ENCODE results near the gene RAB11FIP2.
"Not testable (repeated sequence)": the region's sequence is repeated elsewhere in the genome, so short reads cannot be mapped to it uniquely, and the experiment has no call there.

Gene RAB11FIP2, protein sequence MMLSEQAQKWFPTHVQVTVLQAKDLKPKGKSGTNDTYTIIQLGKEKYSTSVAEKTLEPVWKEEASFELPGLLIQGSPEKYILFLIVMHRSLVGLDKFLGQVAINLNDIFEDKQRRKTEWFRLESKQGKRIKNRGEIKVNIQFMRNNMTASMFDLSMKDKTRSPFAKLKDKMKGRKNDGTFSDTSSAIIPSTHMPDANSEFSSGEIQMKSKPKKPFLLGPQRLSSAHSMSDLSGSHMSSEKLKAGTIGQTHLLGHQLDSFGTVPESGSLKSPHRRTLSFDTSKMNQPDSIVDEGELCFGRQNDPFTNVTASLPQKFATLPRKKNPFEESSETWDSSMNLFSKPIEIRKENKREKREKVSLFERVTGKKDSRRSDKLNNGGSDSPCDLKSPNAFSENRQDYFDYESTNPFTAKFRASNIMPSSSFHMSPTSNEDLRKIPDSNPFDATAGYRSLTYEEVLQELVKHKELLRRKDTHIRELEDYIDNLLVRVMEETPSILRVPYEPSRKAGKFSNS

DNA sequence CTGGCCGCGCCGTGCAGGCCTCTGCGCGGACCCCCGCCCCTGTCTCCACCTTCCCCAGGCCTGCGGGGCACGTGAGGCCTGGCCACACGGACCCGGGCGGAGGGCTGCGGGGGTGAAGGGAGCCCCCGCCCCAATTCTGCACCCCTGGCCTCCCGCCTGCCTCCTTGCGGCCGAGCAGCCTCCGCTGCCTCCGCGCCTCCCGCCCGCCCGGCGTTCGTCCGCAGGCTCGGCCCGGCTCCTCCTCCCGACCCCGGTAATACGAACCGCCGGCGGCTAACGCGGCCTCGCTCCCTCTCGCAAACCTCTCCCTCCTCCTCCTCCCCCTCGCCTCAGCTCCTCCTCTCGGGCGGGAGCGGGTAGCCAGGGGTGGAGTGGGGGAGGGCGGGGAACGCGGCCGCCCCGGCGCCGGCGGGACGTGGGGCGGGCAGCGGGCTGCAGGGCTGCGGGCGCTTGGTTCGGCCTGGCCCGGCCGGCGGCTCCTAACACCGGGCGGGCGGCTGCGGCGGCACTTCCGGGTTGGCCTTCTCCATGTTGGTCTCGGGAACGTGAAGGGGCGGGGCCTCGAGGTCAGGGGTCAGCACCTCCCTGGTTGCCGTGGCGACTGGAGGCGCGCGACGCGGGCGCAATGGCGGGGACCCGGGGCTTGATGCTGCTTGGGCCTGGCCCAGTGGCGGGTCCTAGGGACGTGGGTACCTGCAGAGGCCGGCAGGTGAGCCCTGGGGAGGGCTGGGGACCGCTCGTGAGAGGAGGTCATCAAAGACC is at the start of gene RAB11FIP2:
Gene RAB11FIP2, minus strand, starts transcription at position 547 of the 762 bp plus-strand sequence. CDS start 778 bp downstream, outside the sequence.
- DNase-seq, result peak; percentile 30

DNA sequence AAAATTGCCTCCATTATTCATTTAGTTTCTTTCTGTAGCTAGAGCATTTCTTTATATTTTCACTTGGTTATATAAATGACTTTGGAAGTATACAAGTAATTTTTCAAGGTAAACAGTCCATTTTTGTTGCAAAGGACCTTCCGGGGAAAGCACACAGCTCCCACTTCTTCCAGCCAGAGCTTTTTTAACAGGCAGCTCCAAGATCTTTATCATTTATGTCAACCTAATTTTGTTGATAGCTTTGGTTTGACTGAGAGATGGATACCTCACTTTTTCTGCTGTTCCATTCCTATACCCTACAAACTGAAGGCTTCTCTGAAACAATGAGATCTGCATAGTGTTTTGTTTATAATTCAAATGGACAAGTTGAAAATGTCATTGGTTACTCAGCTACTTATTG is 49.3 kb upstream of the RAB11FIP2 start:
- DNase-seq, result no peak

DNA sequence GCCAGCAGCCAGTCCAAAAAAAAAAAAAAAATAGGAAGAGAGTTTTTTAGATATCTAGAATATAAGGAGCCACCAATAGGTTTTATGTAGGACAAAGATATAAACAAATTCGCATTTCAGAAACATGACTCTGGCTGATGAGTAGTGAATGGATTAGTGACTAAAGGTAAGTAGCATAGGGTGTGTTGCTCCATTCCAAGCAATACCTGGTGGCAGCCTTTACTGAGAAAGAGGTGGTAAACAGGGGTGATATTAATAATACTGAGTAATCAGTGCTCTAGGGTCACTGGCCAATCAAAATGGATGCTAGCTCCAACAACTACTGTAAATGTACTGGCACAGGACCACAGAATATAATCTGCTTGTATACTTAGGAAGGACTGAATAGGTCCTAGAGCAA is 45.5 kb upstream of the RAB11FIP2 start:
- no peak for DNase-seq

GRCh38 chr10:118080817-118081216 is 34.1 kb upstream of the RAB11FIP2 start:
- DNase-seq, result no peak

GRCh38 chr10:118076705-118077104 is 30.0 kb upstream of the RAB11FIP2 start:
- no peak for DNase-seq

- DNase-seq, result no peak
Observed at GRCh38 chr10:118072840-118073239, 26.1 kb upstream of the RAB11FIP2 start.

DNA sequence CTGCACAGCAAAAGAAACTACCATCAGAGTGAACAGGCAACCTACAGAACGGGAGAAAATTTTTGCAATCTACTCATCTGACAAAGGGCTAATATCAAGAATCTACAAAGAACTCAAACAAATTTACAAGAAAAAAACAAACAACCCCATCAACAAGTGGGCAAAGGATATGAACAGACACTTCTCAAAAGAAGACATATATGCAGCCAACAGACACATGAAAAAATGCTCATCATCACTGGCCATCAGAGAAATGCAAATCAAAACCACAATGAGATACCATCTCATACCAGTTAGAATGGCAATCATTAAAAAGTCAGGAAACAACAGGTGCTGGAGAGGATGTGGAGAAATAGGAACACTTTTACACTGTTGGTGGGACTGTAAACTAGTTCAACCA is 20.6 kb upstream of the RAB11FIP2 start:
- not testable (repeated sequence) for DNase-seq

DNA sequence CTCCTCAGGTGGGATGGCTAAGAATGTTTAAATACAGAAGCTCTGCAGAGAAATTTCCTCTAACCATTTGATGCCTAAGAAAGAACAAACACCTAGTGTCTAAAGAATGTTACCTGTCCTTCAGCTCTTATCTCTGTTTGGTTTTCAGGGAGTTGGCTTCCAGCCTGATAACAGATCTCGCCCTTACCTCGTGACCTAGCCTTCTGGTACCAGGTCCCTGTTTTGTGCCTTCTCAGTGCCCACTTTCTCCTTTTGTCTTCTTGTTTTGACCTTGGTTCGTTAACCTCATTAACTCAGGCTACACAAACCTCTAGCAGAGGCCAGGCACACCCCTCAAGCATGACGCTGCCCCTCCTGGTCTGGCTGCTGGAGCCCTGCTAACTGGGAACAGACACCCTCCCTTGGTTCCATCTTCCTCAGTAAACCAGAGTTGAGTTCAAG is 16.1 kb upstream of the RAB11FIP2 start:
- DNase-seq, result no peak

DNA sequence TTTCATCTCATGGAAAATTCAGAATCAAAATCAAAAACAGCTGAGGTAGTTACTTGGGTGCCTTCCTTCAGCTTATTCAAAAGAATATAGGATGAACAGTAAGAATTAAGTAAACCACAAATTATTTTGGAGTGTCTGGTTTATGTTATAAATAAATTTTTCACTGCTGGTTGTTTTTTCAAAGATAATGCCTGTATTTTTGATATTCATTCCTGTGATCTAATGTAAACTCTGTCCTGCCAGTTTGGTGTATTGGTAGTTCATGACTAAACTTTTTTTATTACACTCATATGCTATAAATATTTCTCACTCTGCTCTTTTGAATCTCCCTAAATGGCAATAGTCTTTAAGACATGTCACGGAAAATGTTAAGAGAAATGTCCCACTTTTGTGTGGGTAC is 11.6 kb upstream of the RAB11FIP2 start:
- DNase-seq, result no peak

DNA sequence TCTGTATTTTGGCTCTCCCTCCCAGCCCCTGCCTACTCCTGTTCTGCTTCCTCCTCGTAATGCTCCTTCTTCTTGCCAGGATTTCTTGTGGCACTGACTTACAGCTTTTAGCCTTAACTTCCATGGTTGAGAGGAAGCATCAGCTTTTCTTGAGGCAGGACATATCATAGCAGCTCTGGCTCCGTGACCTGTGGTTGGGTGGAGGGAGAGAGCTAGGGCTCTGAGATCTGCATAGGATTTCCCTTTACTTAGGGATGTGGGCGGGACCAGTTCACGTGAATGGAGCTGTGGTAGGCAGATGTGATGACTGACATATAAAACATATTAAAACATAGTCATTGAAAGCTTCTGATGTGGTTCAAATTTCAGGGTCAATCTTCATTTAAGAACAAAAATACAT is 10.6 kb upstream of the RAB11FIP2 start:
- DNase-seq, result no peak

DNA sequence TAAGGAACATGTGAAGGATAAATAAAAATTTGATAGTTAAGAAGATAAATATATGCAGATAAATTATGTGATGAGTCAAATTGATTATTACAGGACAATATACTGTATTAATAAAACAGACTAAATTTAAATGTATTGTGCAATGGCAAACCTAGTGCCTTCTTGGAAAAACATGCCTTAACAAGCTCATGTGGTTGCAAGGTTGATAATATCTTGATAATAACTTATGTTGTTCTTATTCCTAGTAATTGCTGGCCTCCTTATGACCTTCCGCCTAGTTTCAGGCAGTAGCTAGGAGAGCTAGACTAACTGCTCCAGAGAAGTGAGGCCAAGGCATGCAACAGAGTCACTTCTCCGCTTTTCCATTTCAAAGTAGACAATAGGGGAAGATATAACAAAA is 7.6 kb upstream of the RAB11FIP2 start:
- DNase-seq, result no peak

- no peak for DNase-seq
Observed at GRCh38 chr10:118052816-118053215, 6.1 kb upstream of the RAB11FIP2 start.

GRCh38 chr10:118047880-118048279 is 1.1 kb upstream of the RAB11FIP2 start:
- DNase-seq, result no peak

- DNase-seq, result no peak
Observed at GRCh38 chr10:118047157-118047719, 497 bp upstream of the RAB11FIP2 start.

- DNase-seq, result no peak
Observed at GRCh38 chr10:118045837-118046394, 825 bp downstream of the RAB11FIP2 start.

DNA sequence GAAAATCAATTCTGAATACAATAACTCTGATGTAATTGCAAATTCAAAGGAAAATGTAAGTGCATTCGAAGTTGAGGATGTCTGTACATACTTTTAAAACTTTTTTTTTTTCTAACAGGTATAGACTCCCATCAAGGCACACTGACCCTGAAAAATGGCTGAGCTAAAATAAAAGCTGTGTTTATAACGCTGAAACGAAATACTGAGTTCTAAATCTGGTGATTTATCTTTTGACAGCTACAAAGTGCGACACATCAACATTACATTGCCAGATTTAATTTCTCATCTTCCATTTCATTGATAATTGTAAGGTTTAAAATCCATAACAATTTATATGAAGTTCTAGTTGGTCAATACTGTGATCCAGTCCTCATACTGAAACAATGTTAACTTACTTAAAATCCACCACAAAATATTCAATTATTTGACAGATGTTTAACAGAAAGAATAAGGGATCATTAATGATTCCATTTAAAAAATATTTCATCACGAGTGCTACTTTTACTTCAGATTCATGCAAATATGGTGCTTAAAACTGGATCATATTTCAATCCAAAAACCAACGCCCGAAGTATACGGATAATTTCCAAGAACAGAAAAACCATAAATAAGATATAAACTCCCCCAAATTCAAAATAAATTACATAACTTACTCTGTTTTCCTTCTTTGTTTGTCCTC is 1.4 kb downstream of the RAB11FIP2 start:
- no peak for DNase-seq

DNA sequence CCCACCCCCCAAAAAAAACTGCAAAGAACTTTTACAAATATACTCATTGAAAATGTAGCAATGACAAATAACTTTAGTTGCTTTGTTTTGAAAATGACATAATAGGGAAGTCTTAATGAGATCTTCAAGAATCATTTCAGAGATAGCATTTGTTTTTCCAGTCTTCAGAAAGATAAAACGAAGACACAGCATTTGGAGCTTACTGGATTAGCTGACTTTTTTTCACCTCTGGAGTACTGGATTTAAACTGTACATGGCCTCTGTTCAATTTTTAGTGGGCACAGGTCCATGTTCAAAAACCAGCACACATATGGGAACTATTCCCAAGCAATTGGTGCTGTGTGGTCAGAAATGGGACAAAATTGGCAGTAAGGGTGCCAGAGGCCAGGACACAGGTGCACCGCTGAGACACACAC is 3.9 kb downstream of the RAB11FIP2 start:
- DNase-seq, result no peak

DNA sequence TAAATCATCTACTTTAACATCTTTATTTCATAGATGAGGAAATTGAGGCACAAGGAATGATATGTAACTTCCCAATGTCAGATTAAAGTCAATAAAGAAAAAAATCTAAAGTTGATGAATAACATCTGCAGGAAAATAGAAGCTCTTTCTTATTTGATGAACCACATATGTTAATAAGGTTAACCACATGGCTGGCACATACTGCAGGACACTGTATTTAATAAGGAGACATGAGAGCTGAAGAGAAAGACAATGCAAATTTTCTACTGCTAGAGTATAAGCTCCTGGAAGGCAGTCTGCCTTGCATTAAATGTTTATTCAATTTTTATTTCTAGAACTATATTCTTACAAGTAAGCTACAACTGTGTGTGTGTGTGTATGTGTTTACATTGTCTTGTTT is 4.4 kb downstream of the RAB11FIP2 start:
- no peak for DNase-seq

- no peak for DNase-seq
Observed at GRCh38 chr10:118041316-118041715, 5.4 kb downstream of the RAB11FIP2 start.

DNA sequence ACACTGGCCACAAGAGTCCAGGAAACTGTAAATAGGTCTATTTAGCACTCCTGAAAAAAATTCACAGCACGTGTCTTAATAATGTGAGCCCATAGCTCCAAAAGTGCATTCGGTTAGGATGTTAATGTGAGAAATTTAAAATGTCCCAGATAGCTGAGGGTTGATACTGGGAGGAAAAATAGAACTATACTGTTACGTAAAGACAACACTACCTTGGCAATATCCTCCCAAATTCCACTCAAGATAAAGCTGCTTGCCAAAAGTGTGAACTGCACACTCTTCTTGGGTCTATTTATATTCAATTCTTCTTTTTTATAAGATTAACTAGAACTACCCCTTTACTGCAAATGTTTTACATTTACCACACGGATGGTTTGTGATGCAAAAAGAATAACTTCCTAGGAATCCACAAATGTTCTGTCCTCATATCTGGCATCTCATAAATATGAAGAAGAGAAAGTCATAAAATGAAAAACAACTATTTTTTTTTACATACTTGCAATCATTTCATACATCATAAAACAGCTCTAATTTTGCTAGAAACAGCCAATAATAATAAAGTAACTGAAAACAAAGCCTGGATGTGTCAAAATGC is 10.4 kb downstream of the RAB11FIP2 start:
- no peak for DNase-seq

GRCh38 chr10:118035354-118036005 is 11.3 kb downstream of the RAB11FIP2 start:
- no peak for DNase-seq

Measured in NCI-H1694 (cell line).